ENCODE data around the gene PHETA1.

The PHETA1 gene, protein sequence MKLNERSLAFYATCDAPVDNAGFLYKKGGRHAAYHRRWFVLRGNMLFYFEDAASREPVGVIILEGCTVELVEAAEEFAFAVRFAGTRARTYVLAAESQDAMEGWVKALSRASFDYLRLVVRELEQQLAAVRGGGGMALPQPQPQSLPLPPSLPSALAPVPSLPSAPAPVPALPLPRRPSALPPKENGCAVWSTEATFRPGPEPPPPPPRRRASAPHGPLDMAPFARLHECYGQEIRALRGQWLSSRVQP

DNA sequence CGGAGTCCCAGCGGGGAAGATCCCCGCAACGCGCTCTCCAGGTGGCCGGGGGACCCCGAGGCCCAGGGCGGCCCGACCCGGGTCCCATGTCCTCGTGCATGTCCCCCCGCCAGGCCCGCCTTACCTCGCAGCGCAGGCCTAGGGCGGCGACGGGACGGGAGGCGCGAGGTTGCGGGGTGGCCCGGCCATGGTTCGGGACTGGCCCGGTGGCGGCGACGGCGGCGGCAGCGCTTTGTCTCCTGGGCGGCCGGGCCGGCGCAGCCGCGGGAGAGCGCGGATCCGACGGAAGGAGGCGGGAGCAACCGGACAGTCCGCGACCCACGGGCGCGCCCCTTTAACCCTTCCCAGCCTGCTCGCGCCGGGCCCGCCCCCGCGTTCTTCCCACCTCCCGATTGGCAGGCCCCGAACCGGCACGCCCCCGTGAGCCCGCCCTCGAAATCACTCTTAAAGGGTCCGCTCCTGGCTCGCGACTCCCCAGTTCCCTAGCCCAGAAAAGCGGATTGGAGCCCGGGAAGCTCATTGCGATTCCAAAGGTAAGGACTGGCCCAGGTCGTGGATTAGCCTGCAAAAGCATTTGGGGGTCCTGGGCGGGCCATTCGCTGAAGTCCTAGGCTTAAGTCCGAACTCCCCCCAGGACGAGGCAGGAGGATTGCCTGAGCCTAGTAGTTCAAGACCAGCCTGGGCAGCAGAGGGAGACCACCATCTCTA is at the start of gene PHETA1:
Gene PHETA1 (minus strand): TSS at position 308 of the 708 bp plus-strand sequence. CDS start 5,668 bp downstream, outside the sequence.
- peak; percentile 90 for ATAC-seq
- DNase-seq: peak; percentile 76 to 80
- Mint-ChIP-seq H3K27me3 (no peaks in the 10 kb centered on the region), H3K9me3 (no peaks in the 10 kb centered on the region), H3K27ac (peak within 1 kb of the TSS in 1 of 2 donors; percentile 51), H3K4me3 (peak within 1 kb of the TSS; percentile 85 to 87), H3K4me1 (peaks cover 20% of the 10 kb centered on the region)

DNA sequence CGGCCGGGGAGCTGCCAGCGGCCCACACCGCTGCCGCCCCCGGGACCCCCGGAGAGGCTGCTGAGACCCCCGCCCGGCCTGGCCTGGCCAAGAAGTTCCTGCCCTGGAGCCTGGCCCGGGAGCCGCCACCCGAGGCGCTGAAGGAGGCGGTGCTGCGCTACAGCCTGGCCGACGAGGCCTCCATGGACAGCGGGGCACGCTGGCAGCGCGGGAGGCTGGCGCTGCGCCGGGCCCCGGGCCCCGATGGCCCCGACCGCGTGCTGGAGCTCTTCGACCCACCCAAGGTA is 49.6 kb upstream of the PHETA1 start:
- Mint-ChIP-seq H3K27me3 (no peaks in the 10 kb centered on the region), H3K4me3 (no peak overlapping the region), H3K9me3 (no peaks in the 10 kb centered on the region), H3K27ac (no peak overlapping the region), H3K4me1 (peaks cover 42% of the 10 kb centered on the region)
- peak; percentile 53 for ATAC-seq
- no peak for DNase-seq

DNA sequence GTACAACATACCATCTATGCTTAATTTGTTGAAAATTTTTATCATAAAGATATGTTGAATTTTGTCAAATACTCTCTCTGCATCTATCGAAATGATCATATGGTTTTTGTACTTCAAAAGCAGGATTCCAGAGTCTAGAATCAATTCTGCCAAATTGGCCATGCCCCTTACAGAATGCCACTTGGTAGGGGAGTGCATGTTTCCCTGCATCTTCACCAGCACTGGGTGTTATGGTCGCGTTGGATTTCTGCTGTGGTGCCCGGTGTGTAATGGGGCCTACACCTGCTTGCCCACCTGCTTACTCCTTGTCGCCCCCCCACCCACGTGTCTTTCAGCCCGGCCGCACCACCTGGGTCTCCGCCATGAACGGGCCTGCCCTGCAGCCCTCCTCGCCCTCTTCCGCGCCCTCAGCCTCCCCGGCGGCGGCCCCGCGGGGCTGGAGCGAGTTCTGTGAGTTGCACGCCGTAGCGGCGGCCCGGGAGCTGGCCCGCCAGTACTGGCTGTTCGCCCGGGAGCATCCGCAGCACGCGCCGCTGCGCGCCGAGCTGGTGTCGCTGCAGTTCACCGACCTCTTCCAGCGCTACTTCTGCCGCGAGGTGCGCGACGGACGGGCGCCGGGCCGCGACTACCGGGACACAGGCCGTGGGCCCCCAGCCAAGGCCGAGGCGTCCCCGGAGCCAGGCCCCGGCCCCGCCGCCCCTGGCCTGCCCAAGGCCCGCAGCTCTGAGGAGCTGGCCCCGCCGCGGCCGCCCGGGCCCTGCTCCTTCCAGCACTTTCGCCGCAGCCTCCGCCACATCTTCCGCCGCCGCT is 49.1 kb upstream of the PHETA1 start:
- H3K27me3 Mint-ChIP-seq: no peaks in the 10 kb centered on the region
- ATAC-seq (peak; percentile 65), DNase-seq (no peak)
- H3K4me1 Mint-ChIP-seq: peaks cover 45% of the 10 kb centered on the region
- H3K9me3 Mint-ChIP-seq: no peaks in the 10 kb centered on the region
- H3K27ac Mint-ChIP-seq: no peak overlapping the region
- H3K4me3 Mint-ChIP-seq: no peak overlapping the region

DNA sequence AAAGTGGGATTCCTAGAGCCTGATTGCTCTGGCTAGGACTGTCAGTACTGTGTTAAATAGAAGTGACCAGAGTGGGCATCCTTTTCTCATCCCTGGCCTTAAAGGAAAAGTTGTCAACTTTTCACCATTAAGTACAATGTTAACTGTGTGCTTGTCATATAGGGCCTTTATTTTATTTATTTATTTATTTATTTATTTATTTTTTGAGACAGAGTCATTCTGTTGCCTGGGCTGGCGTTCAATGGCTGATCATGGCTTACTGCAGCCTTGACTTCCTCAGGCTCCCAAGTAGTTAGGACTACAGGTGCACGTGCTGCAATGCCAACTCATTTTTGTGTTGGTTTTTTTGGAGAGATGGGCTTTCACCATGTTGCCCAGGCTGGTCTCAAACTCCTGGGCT is 48.4 kb upstream of the PHETA1 start:
- ATAC-seq (no peak), DNase-seq (no peak)
- Mint-ChIP-seq H3K9me3 (no peaks in the 10 kb centered on the region), H3K4me3 (no peak overlapping the region), H3K27ac (no peak overlapping the region), H3K27me3 (no peaks in the 10 kb centered on the region), H3K4me1 (peaks cover 47% of the 10 kb centered on the region)

DNA sequence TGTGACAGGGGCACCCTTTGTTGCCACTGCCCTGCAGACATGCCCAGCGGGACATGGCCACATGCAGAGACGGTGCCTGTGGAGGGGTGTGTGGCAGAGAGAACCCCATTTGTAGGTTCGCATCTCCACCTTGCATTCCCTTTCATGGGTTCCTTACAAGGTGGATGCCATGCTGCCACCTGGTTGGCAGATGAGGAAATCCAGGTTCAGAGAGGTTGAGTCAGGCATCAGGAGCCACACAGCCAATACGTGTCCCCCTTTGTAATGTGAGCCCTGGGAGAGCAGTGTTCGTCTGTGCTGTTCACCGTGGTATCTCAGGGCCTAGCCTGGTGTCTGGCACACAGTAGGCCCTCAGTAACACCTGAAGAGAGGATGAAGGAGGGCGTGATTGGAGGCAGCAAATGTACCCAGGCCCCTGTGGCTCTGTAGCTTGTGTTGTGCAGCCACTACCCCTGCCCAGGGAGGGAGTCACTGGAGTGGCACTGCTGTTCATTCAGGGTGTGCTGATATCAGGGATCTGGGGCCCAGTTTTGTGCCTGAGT is 45.9 kb upstream of the PHETA1 start:
- H3K9me3 Mint-ChIP-seq: no peaks in the 10 kb centered on the region
- no peak for ATAC-seq
- no peak overlapping the region for H3K4me3 Mint-ChIP-seq
- peaks cover 55% of the 10 kb centered on the region for H3K4me1 Mint-ChIP-seq
- H3K27ac Mint-ChIP-seq: peak overlapping the region in 1 of 2 donors; percentile 48
- DNase-seq: no peak
- H3K27me3 Mint-ChIP-seq: no peaks in the 10 kb centered on the region

DNA sequence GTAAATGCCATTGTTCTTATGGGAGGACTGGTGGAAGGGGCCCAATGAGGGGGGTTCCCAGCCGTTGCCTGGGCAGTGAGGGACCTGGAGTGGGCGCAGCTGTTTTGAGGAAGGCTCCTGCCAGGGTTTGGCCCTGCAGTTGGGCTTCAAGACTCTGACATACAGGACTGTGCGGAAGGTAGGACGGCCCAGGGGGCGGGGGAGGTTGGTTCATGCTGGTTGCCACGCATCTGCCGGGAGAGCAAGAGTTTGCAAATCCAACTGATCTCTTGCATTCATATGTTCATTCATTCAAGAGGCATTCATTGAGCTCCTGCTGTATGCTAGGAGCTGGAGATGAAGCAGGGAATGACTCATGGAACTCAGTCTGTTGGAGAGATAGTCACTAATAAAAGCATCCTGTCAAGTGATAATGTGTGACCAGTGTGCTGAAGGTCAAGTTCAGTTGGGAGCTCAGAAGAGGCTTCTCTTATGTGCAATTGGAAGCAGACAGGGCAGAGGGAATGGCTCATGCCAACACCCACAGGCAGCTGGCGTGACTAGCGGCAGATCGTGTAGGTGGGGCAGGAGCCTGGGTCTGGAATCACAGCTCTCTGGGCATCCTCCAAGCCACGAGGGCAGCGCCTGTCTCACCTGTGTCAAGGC is 44.7 kb upstream of the PHETA1 start:
- peaks cover 67% of the 10 kb centered on the region for H3K4me1 Mint-ChIP-seq
- ATAC-seq (no peak), DNase-seq (no peak)
- no peaks in the 10 kb centered on the region for H3K27me3 Mint-ChIP-seq
- H3K4me3 Mint-ChIP-seq: no peak overlapping the region
- no peaks in the 10 kb centered on the region for H3K9me3 Mint-ChIP-seq
- H3K27ac Mint-ChIP-seq: peak overlapping the region in 1 of 2 donors; percentile 43

DNA sequence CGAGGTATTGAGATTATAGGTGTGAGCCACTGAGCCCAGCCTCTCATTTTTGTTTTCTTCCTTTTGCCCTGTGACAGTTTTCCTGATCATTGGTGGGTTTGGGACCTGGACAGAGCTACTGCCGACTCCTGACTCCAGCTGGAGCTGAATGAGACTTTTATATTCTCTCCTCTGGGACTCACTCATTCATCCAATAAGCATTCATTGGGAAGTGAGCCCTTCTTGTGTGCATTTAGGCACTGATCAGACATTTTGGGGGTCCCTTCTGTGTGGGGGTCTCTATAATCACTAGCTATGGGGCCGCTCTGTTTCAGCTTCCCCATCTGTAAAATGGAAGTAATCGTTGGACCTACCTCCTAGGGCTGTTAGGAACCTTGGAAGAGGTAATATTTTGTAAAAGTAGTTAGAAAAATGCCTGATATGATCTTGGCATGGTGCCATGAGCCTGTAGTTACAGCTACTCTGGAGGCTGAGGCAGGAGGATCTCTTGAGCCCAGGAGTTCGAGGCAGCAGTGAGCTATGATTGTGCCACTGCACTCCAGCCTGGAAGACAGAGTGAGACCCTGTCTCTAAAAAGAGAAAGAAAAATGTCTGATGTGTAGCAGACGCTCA is 44.0 kb upstream of the PHETA1 start:
- H3K27me3 Mint-ChIP-seq: no peaks in the 10 kb centered on the region
- H3K27ac Mint-ChIP-seq: peak overlapping the region; percentile 82 to 87
- ATAC-seq (no peak), DNase-seq (no peak)
- peak overlapping the region; percentile 4 to 74 for H3K4me3 Mint-ChIP-seq
- peaks cover 74% of the 10 kb centered on the region for H3K4me1 Mint-ChIP-seq
- H3K9me3 Mint-ChIP-seq: no peaks in the 10 kb centered on the region

DNA sequence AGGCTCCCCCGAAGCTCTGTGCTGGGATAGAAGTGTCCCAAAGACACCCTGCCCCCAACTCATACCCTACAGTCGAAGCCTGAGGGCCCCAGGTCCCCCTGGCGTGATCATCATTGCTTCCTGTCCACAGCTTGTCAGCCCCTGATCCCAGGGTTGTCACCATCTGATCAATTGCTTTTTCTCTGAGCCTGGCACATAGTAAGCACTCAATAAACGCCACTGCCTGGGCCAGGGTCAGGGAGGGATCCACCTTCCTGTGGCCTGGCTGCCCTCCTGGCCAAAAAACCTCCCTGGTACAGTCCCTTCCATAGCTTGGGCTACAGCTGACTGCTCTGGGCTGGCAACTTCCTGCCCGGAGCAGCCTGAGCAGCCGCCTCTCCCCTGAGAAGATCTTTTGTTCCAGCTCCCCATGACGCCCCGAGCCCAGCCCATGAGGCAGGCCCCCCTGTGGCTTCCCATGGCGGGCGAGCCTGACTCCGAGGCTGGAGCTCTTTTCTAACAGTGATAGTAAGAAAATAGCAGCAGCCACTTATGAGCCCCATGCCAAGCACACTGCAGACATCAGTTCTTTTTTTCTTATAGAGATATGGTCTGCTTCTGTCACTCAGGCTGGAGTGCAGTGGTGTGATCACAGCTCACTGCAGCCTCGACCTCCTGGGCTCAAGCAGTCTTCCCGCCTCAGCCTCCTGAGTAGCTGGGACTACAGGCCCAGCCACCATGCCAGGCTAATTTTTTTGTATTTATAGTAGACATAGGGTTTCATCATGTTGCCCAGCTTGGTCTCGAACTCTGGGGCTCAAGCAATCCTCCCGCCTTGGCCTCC is 43.3 kb upstream of the PHETA1 start:
- Mint-ChIP-seq H3K27me3 (no peaks in the 10 kb centered on the region), H3K4me3 (peak overlapping the region; percentile 45 to 74), H3K9me3 (no peaks in the 10 kb centered on the region), H3K4me1 (peaks cover 81% of the 10 kb centered on the region), H3K27ac (peak overlapping the region; percentile 59 to 87)
- DNase-seq (no peak), ATAC-seq (peak; percentile 12)

DNA sequence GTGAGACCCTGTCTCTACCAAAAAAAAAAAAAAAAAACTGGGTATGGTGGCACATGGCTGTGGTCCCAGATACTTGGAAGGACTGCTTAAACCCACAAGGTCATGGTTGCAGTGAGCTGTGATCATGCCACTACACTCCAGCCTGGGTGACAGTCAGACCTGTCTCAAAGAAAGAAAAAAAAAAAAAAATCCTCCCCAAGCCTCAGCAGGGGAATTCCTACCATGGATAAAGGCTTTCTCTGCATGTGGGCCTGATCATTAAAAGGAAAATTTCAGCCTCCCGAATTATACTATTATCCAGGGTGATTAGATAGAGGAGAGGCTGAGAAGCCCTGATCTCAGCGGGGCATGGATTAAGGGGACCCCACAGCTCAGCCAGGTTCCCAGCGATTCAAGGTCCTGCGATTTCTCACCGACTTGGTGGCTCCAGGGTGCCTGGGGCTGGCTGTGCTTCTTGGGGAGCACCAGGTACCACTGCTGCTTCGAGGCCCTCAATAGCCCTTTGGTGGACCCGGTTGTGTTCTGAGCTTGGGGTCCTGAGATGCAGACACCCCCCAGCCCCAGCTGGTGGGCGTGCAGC is 42.4 kb upstream of the PHETA1 start:
- Mint-ChIP-seq H3K4me1 (peaks cover 85% of the 10 kb centered on the region), H3K9me3 (no peaks in the 10 kb centered on the region), H3K27me3 (no peaks in the 10 kb centered on the region), H3K4me3 (peak overlapping the region; percentile 12 to 98), H3K27ac (peak overlapping the region in 1 of 2 donors; percentile 54)
- ATAC-seq: peak; percentile 41
- no peak for DNase-seq

DNA sequence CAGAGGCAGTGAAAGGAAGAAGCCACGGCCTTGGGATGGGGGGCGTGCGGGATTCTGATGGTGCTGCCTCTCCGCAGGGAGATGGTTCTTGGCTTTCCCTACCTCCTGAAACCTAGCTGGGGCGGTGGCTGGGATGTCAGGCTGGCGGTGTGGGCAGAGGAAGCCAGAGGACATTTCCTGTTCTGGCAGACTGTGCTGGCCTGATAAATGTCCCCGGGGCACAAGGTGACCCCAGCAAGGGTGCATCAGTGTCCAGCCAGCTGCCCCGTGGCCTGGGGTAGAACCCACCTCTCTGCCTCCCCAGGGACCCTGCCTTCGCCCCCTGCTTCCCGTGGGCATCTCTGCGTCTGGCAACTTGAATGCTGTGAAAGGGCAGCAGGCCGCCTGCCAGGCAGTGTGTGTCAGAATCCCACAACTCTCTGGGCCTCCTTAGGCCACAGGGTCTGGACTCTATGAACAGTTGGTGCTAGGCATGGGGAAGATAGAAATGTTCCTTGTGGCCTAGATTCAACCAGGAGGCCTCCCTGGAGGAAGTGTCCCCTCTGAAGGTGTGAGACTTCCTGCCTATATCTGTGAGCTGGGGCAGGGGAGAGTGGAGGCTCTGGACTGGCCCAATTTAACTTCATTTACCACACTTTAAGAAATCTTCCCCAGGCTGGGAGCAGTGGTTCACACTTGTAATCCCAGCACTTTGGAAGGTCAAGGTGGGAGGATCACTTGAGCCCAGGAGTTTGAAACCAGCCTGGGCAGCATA is 41.7 kb upstream of the PHETA1 start:
- H3K9me3 Mint-ChIP-seq: no peaks in the 10 kb centered on the region

DNA sequence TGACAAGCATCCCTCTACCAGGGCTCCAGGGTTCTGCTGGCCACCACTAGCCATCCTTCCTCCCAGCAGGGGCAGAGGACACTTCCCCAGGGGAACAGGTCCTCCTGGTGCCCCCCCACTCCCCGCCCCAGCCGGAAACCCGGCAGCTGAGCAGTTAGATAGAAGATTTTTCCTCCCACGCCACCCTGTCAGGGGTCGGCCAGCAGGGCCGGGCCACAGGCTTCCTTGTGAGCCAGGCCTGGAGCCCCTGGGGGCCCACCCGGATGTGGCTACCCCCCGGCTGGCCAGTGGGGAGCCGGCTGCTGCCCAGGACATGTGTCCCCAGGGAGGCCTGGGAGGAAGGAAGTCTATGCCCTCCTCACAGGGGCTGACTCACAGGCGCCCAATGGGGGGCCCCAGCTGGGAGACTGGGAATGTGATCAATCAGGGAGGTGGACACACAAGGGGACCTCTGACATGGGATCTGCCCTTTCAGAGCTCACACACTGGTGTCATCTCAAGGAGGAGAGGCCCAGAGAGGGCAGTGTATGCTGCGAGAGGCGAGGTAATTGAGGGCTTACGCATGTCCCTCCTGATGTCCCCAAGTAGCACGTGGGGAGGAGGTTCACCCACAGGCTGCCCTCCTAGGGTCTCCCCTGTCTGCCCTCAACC is 41.0 kb upstream of the PHETA1 start:
- Mint-ChIP-seq H3K4me3 (peak overlapping the region; percentile 89 to 98), H3K27me3 (no peaks in the 10 kb centered on the region), H3K9me3 (no peaks in the 10 kb centered on the region), H3K4me1 (peaks cover 81% of the 10 kb centered on the region), H3K27ac (peak overlapping the region; percentile 91 to 93)
- peak in 1 of 2 donors; percentile 39 for DNase-seq
- ATAC-seq: no peak

More for the DNA sequence above, 41.7 kb upstream of the PHETA1 start:
- H3K4me1 Mint-ChIP-seq: peaks cover 85% of the 10 kb centered on the region
- H3K4me3 Mint-ChIP-seq: peak overlapping the region; percentile 89 to 98
- no peak for ATAC-seq
- no peaks in the 10 kb centered on the region for H3K27me3 Mint-ChIP-seq
- H3K27ac Mint-ChIP-seq: peak overlapping the region; percentile 54 to 93
- no peak for DNase-seq

DNA sequence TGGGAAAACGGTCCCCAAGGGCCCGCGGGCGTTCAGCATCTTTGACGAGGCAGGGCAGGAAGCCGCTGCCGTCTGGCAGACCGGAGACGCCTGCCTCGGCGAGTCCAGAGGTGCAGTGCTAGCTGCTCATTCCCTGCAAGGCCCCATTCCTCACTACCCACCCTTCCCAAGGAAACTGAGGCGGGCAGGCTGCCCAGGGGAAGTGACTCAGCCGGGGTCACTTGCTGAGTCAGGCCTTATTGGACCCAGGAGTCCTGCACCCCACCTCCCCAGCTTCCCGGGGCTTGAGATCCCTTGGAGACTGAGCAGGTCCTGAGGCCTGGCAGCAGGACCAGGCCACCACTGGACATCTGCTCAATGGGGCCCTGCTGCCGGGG is 40.5 kb upstream of the PHETA1 start:
- ATAC-seq (no peak), DNase-seq (no peak)
- Mint-ChIP-seq H3K27ac (peak overlapping the region; percentile 65 to 91), H3K4me3 (peak overlapping the region; percentile 89 to 98), H3K9me3 (no peaks in the 10 kb centered on the region), H3K4me1 (peaks cover 81% of the 10 kb centered on the region), H3K27me3 (no peaks in the 10 kb centered on the region)
